ENCODE data around the gene EEIG2. TPM values are rescaled to one million over a fixed set of nuclear protein-coding genes. Genes with fewer than 3 reads are reported as not detected.

Gene EEIG2
- total RNA-seq, 1 experiment from 2014 or later: 16.0 TPM

DNA sequence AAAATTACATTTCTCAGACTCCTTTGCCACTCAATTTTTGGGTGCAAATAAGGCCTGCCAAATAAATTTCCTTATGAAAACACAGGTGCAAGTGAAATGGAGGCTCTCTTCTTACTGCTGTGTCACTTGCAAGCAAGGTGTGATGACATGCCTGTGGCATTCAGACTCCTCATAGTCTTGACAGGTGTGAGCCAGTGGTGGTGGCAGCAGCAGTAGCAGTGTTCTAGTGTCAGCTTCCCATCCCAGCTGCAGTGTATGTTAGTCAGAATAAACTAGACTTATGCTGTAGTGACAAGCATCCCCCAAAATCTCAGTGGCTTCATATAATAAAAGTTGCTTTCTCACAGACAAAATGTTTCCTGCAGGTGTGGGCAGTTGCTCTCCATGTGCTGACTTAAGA is 3.8 kb upstream of the EEIG2 start:
- no TSS peak for BruUV-seq (replicated peaks)
- no peaks in the 10 kb centered on the region for H3K27me3 ChIP-seq (ENCODE audit: insufficient read depth, low read length)
- no peaks in the 10 kb centered on the region for H3K9me3 ChIP-seq (ENCODE audit: control insufficient read depth in 1 of 2, insufficient read depth in 1 of 2, low read depth in 1 of 2, low read length in 2 of 2)
- H3K36me3 ChIP-seq (ENCODE audit: control insufficient read depth in 1 of 2, insufficient read depth in 2 of 2, low read length in 2 of 2): no peaks in the 10 kb centered on the region
- ChIA-PET POLR2A (no interaction called here), RAD21 (ENCODE audit: low non-redundant PET in 1 of 2, low total read pairs in 2 of 2, uncharacterized antibody in 2 of 2, unreplicated experiment in 2 of 2) (no interaction called here), CTCF (no interaction called here)
- H3K4me2 ChIP-seq (ENCODE audit: low read length): no peak overlapping the region
- intact Hi-C loops (cut with micrococcal nuclease): no loop called here
- H4K20me1 ChIP-seq (ENCODE audit: insufficient read depth): no peaks in the 10 kb centered on the region
- no peak overlapping the region for H3K27ac ChIP-seq (ENCODE audit: low read depth, low read length)
- no peak for ATAC-seq
- peaks cover 5 to 14% of the 10 kb centered on the region in 2 experiments; a peak in 3 of 4 replicates for H3K4me1 ChIP-seq (ENCODE audit: control insufficient read depth in 1 of 2, insufficient read depth in 2 of 2, low read length in 2 of 2)
- H2AFZ ChIP-seq (ENCODE audit: low read depth, low read length, poor library complexity, severe bottlenecking): no peak overlapping the region
- no peak for DNase-seq (ENCODE audit: low read depth, low spot score)
- H3K9me2 ChIP-seq (ENCODE audit: insufficient read depth): no peaks in the 10 kb centered on the region
- H3K4me3 ChIP-seq (replicated peaks in 1 of 2; ENCODE audit: low read depth in 1 of 2, low read length in 2 of 2): no peak overlapping the region
- no peaks in the 10 kb centered on the region for H3K79me2 ChIP-seq (ENCODE audit: insufficient read depth, low read length)
- TF ChIP-seq RAD21 (IDR thresholded peaks at IDR 0.05; ENCODE audit: low read depth) (no peak), JUND (IDR thresholded peaks at IDR 0.05) (no peak), SP1 (IDR thresholded peaks at IDR 0.05; ENCODE audit: low read depth) (no peak), TCF7L2 (IDR thresholded peaks at IDR 0.05; ENCODE audit: borderline replicate concordance, extremely low read depth, insufficient read depth, insufficient read length) (no peak), FOSL1 (IDR thresholded peaks at IDR 0.05; ENCODE audit: low read depth) (no peak), POLR2AphosphoS5 (IDR thresholded peaks at IDR 0.05; ENCODE audit: low read depth, low read length) (no peak)
- H3K9ac ChIP-seq (ENCODE audit: low read length): no peak overlapping the region

DNA sequence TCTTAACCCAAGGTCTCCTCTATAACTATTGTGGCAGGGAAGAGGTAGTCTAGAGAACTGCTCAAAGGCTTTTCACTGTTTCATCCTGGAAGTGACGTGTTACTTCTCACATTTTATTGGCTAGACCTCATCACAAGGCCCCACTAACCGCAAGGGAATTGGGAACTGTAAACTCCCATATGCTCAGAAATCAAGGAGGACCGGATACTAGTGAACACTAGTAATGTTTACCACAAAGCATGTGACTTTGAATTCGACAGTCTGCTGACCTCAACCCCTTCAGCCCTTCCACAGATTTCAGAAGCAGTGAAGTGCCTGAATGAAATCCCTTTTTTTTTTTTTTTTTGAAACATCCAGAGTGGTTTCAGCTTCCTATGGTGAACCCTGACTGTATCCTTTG is 3.4 kb upstream of the EEIG2 start:
- Histone ChIP-seq H3K9ac (ENCODE audit: low read length) (no peak overlapping the region), H3K9me2 (ENCODE audit: insufficient read depth) (no peaks in the 10 kb centered on the region), H2AFZ (ENCODE audit: low read depth, low read length, poor library complexity, severe bottlenecking) (no peak overlapping the region), H3K4me3 (replicated peaks in 1 of 2; ENCODE audit: low read depth in 1 of 2, low read length in 2 of 2) (no peak overlapping the region), H3K4me1 (ENCODE audit: control insufficient read depth in 1 of 2, insufficient read depth in 2 of 2, low read length in 2 of 2) (peaks cover 9 to 18% of the 10 kb centered on the region in 2 experiments), H3K27me3 (ENCODE audit: insufficient read depth, low read length) (no peaks in the 10 kb centered on the region), H3K9me3 (ENCODE audit: control insufficient read depth in 1 of 2, insufficient read depth in 1 of 2, low read depth in 1 of 2, low read length in 2 of 2) (no peaks in the 10 kb centered on the region), H3K36me3 (ENCODE audit: control insufficient read depth in 1 of 2, insufficient read depth in 2 of 2, low read length in 2 of 2) (no peaks in the 10 kb centered on the region), H4K20me1 (ENCODE audit: insufficient read depth) (no peaks in the 10 kb centered on the region), H3K4me2 (ENCODE audit: low read length) (no peak overlapping the region), H3K79me2 (ENCODE audit: insufficient read depth, low read length) (no peaks in the 10 kb centered on the region), H3K27ac (ENCODE audit: low read depth, low read length) (no peak overlapping the region)
- DNase-seq (ENCODE audit: low read depth, low spot score) (no peak), ATAC-seq (no peak)
- POLR2A ChIA-PET: no interaction called here
- CTCF ChIA-PET: no interaction called here
- TF ChIP-seq, protein P1, sequence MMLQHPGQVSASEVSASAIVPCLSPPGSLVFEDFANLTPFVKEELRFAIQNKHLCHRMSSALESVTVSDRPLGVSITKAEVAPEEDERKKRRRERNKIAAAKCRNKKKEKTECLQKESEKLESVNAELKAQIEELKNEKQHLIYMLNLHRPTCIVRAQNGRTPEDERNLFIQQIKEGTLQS (IDR thresholded peaks at IDR 0.05): no peak
- no peak for TF ChIP-seq ZNF274 (IDR thresholded peaks at IDR 0.05; ENCODE audit: low read depth, low read length)
- no peak for TF ChIP-seq FOSL1 (IDR thresholded peaks at IDR 0.05; ENCODE audit: low read depth)
- no peak for TF ChIP-seq JUND (IDR thresholded peaks at IDR 0.05)
- no peak for TF ChIP-seq POLR2A (IDR thresholded peaks at IDR 0.05; ENCODE audit: borderline replicate concordance, extremely low read depth, insufficient read depth, insufficient read length)
- TF ChIP-seq CEBPB (IDR thresholded peaks at IDR 0.05; ENCODE audit: low read depth): no peak
- no peak for TF ChIP-seq RAD21 (IDR thresholded peaks at IDR 0.05; ENCODE audit: low read depth)
- no peak for TF ChIP-seq SRF (IDR thresholded peaks at IDR 0.05; ENCODE audit: low read depth)
- no peak for TF ChIP-seq EZH2 (IDR thresholded peaks at IDR 0.05)
- TF ChIP-seq POLR2AphosphoS5 (IDR thresholded peaks at IDR 0.05; ENCODE audit: low read depth, low read length): no peak
- BruUV-seq (replicated peaks): no TSS peak
- intact Hi-C loops (cut with micrococcal nuclease): no loop called here
- RAD21 ChIA-PET (ENCODE audit: low non-redundant PET in 1 of 2, low total read pairs in 2 of 2, uncharacterized antibody in 2 of 2, unreplicated experiment in 2 of 2): no interaction called here
